CD4-positive, alpha-beta T cell treated with Interleukin-21 for 1 hour (primary cell): ENCODE data around the gene MAP3K1.

Experiments used
- DNase-seq: peaks from one replicate; pipeline ENCODE4 v3.0.0-alpha.2; 2020

The MAP3K1 gene

GRCh38 chr5:56850423-56850822 is 35.1 kb downstream of the MAP3K1 start:
- no peak for DNase-seq

- DNase-seq: no peak
Observed at GRCh38 chr5:56851258-56851941, 36.1 kb downstream of the MAP3K1 start.

- no peak for DNase-seq
Observed at GRCh38 chr5:56852228-56853000, 37.1 kb downstream of the MAP3K1 start.

GRCh38 chr5:56853698-56854097 is 38.3 kb downstream of the MAP3K1 start:
- no peak for DNase-seq

GRCh38 chr5:56854920-56855319 is 39.6 kb downstream of the MAP3K1 start:
- no peak for DNase-seq

- DNase-seq: no peak
Observed at GRCh38 chr5:56856541-56857178, 41.3 kb downstream of the MAP3K1 start.

GRCh38 chr5:56858777-56859442 is 43.6 kb downstream of the MAP3K1 start:
- DNase-seq: no peak

GRCh38 chr5:56861893-56862485 is 46.6 kb downstream of the MAP3K1 start:
- no peak for DNase-seq

- peak; percentile 31 for DNase-seq
Observed at GRCh38 chr5:56862909-56863308, 47.6 kb downstream of the MAP3K1 start.

- DNase-seq: no peak
Observed at GRCh38 chr5:56871777-56872176, 56.4 kb downstream of the MAP3K1 start.

- no peak for DNase-seq
Observed at GRCh38 chr5:56873056-56873455, 57.7 kb downstream of the MAP3K1 start.

- no peak for DNase-seq
Observed at GRCh38 chr5:56876327-56876726, 61.0 kb downstream of the MAP3K1 start.

GRCh38 chr5:56881571-56881970 is 66.2 kb downstream of the MAP3K1 start:
- DNase-seq: no peak

- no peak for DNase-seq
Observed at GRCh38 chr5:56893251-56893951, 78.1 kb downstream of the MAP3K1 start.

GRCh38 chr5:56896763-56897162 is 81.4 kb downstream of the MAP3K1 start:
- no peak for DNase-seq

GRCh38 chr5:56898213-56898612 is 82.9 kb downstream of the MAP3K1 start:
- no peak for DNase-seq

GRCh38 chr5:56900395-56900794 is 85.0 kb downstream of the MAP3K1 start:
- no peak for DNase-seq

GRCh38 chr5:56900858-56901578 is 85.7 kb downstream of the MAP3K1 start:
- peak; percentile 65 for DNase-seq

- DNase-seq: no peak
Observed at GRCh38 chr5:56908942-56909293, 93.6 kb downstream of the MAP3K1 start.

GRCh38 chr5:56909294-56910209 is 94.2 kb downstream of the MAP3K1 start, which contains the start of gene SETD9:
Gene SETD9, plus strand, starts transcription at chr5:56909596. Its CDS starts 50 bp downstream, at chr5:56909646.
- peak; percentile 91 for DNase-seq
